Urothelium cell line (cell line): Measurements from ENCODE around the gene SPSB3.

Experiments used
- DNase-seq: peaks from one replicate; pipeline ENCODE4 v3.0.0; 2011; ENCODE audit warnings: low spot score, mixed read lengths
- FAIRE-seq: peaks from 2 replicates; lab custom pipeline; 2011; peaks lifted over from hg19 to GRCh38; lab: Jason Lieb, UNC

SPSB3 gene

GRCh38 chr16:1782408-1783264 is at the start of gene SPSB3, which contains the start of gene NUBP2:
TSS of gene SPSB3 (minus strand) at chr16:1782571. CDS start at chr16:1781483, 1,088 bp downstream.
TSS of gene NUBP2 (plus strand) at chr16:1782960. CDS start at chr16:1783021, 61 bp downstream.
- peak; percentile 99 for DNase-seq
- FAIRE-seq, result peak; percentile 98

- no peak for FAIRE-seq
- DNase-seq, result no peak
Measured at GRCh38 chr16:1831186-1832075, 49.1 kb upstream of the SPSB3 start.

- no peak for FAIRE-seq
- DNase-seq, result no peak
Measured at GRCh38 chr16:1830213-1830612, 47.8 kb upstream of the SPSB3 start.

GRCh38 chr16:1828645-1829410 is 46.5 kb upstream of the SPSB3 start:
- FAIRE-seq, result no peak
- no peak for DNase-seq

GRCh38 chr16:1826691-1827573 is 44.6 kb upstream of the SPSB3 start, which contains the start of the genes FAHD1 and HAGH:
TSS of gene FAHD1 (plus strand) at chr16:1827206. CDS start at chr16:1827239, 33 bp downstream.
TSS of gene HAGH (minus strand) at chr16:1826825. CDS start at chr16:1826787, 38 bp downstream.
- FAIRE-seq (peak; percentile 97), DNase-seq (peak; percentile 100)

- FAIRE-seq (no peak), DNase-seq (peak; percentile 40)
Measured at GRCh38 chr16:1825864-1826690, 43.7 kb upstream of the SPSB3 start.

GRCh38 chr16:1825381-1825863 is 43.1 kb upstream of the SPSB3 start:
- no peak for FAIRE-seq
- DNase-seq, result no peak

GRCh38 chr16:1823821-1824220 is 41.5 kb upstream of the SPSB3 start:
- DNase-seq (peak; percentile 58), FAIRE-seq (peak; percentile 97)

GRCh38 chr16:1822801-1823200 is 40.4 kb upstream of the SPSB3 start:
- no peak for FAIRE-seq

GRCh38 chr16:1821861-1822611 is 39.7 kb upstream of the SPSB3 start:
- FAIRE-seq, result peak; percentile 37

More at GRCh38 chr16:1822801-1823200, 40.4 kb upstream of the SPSB3 start:
- DNase-seq, result no peak

GRCh38 chr16:1820946-1821290 is 38.5 kb upstream of the SPSB3 start:
- DNase-seq, result no peak
- no peak for FAIRE-seq

More at GRCh38 chr16:1821861-1822611, 39.7 kb upstream of the SPSB3 start:
- DNase-seq, result no peak

GRCh38 chr16:1820096-1820945 is 38.0 kb upstream of the SPSB3 start:
- DNase-seq (no peak), FAIRE-seq (no peak)

GRCh38 chr16:1819611-1820010 is 37.2 kb upstream of the SPSB3 start:
- FAIRE-seq (no peak), DNase-seq (no peak)

GRCh38 chr16:1818873-1819525 is 36.6 kb upstream of the SPSB3 start:
- FAIRE-seq (no peak), DNase-seq (no peak)

- DNase-seq, result no peak
- no peak for FAIRE-seq
Measured at GRCh38 chr16:1818204-1818872, 36.0 kb upstream of the SPSB3 start.

GRCh38 chr16:1817716-1818115 is 35.3 kb upstream of the SPSB3 start:
- FAIRE-seq (no peak), DNase-seq (no peak)
